Left renal cortex interstitium (tissue), 4 donors: ENCODE measurements around the gene SYNGR3. TPM values are rescaled to one million over a fixed set of nuclear protein-coding genes. Genes with fewer than 3 reads are reported as not detected.
"Not testable (repeated sequence)": the region's sequence is repeated elsewhere in the genome, so short reads cannot be mapped to it uniquely, and the experiment has no call there.

Experiments used
- DNase-seq, 4 donors: peaks; one replicate each; pipeline ENCODE4 v3.0.0-alpha.2; 2013; ENCODE audit warnings: low read depth in 4 of 4, low spot score in 2 of 4, missing footprints in 1 of 4
- polyA plus RNA-seq, 4 donors: library from polyadenylated mRNA; unstranded; fragments of 120-200 nt; gene quantifications; one replicate each; pipeline ENCODE4 v1.2.1, GENCODE V29; 2013; ENCODE audit not compliant: insufficient read length in 4 of 4

The SYNGR3 gene
- polyA plus RNA-seq, 4 donors, result 1.8 to 2.4 (median 1.9) TPM

GRCh38 chr16:2026461-2027023 is 36.8 kb downstream of the SYNGR3 start, which contains the start of gene NHERF2:
Gene NHERF2, plus strand, starts transcription at chr16:2026902. Its CDS starts 104 bp downstream, at chr16:2027006.
- no peak for DNase-seq

- DNase-seq, result no peak
Measured at GRCh38 chr16:2027024-2028010, 37.5 kb downstream of the SYNGR3 start.

GRCh38 chr16:2028146-2028545 is 38.4 kb downstream of the SYNGR3 start:
- DNase-seq, result no peak

- DNase-seq, result no peak
Measured at GRCh38 chr16:2028620-2029220, 39.0 kb downstream of the SYNGR3 start.

GRCh38 chr16:2029350-2029749 is 39.6 kb downstream of the SYNGR3 start:
- no peak for DNase-seq

- no peak for DNase-seq
Measured at GRCh38 chr16:2030036-2030435, 40.3 kb downstream of the SYNGR3 start.

GRCh38 chr16:2031081-2031577 is 41.4 kb downstream of the SYNGR3 start:
- DNase-seq, result no peak

GRCh38 chr16:2032285-2033056 is 42.7 kb downstream of the SYNGR3 start:
- DNase-seq, result no peak

GRCh38 chr16:2033057-2033908 is 43.5 kb downstream of the SYNGR3 start:
- no peak for DNase-seq

GRCh38 chr16:2033909-2034695 is 44.3 kb downstream of the SYNGR3 start:
- not testable (repeated sequence) for DNase-seq

GRCh38 chr16:2034696-2035430 is 45.1 kb downstream of the SYNGR3 start:
- DNase-seq, result no peak

GRCh38 chr16:2035431-2036199 is 45.8 kb downstream of the SYNGR3 start:
- DNase-seq, result no peak

GRCh38 chr16:2036200-2036966 is 46.6 kb downstream of the SYNGR3 start:
- no peak for DNase-seq

GRCh38 chr16:2037115-2037514 is 47.3 kb downstream of the SYNGR3 start:
- DNase-seq, result no peak

GRCh38 chr16:2037647-2038381 is 48.0 kb downstream of the SYNGR3 start:
- no peak for DNase-seq
